ENCODE results near the gene TTN.
"Not testable (repeated sequence)": the region's sequence is repeated elsewhere in the genome, so short reads cannot be mapped to it uniquely, and the experiment has no call there.

Gene TTN

GRCh38 chr2:178528647-178529046 is 278.6 kb downstream of the TTN start:
- H3K4me3 ChIP-seq (ENCODE audit: low read length, poor library complexity, severe bottlenecking), result no peak overlapping the region
- no peak for TF ChIP-seq CTCF (conservative IDR thresholded peaks at IDR 0.05; ENCODE audit: low read length)
- TF ChIP-seq EZH2phosphoT487 (IDR thresholded peaks at IDR 0.05; ENCODE audit: borderline replicate concordance), result no peak
- H4K20me1 ChIP-seq (ENCODE audit: insufficient read depth, low read length, poor library complexity, severe bottlenecking), result no peaks in the 10 kb centered on the region
- no peak overlapping the region for H3K9ac ChIP-seq (ENCODE audit: low read depth, low read length, poor library complexity, severe bottlenecking)
- no peak overlapping the region for H2AFZ ChIP-seq (ENCODE audit: low read length)
- no peaks in the 10 kb centered on the region for H3K79me2 ChIP-seq (ENCODE audit: insufficient read depth, low read length)
- no peaks in the 10 kb centered on the region for H3F3A ChIP-seq (ENCODE audit: low read depth)
- no peak overlapping the region for H3K4me2 ChIP-seq (ENCODE audit: low read depth, low read length, poor library complexity, severe bottlenecking)
- no peaks in the 10 kb centered on the region for H3K9me2 ChIP-seq (replicated peaks; ENCODE audit: low read depth, low read length)
- H3K4me1 ChIP-seq (ENCODE audit: insufficient read depth, low read length, poor library complexity, severe bottlenecking), result no peaks in the 10 kb centered on the region
- H3K27me3 ChIP-seq (ENCODE audit: insufficient read depth, low read length, poor library complexity, severe bottlenecking), result no peaks in the 10 kb centered on the region
- no peaks in the 10 kb centered on the region for H3K36me3 ChIP-seq (ENCODE audit: insufficient read depth, low read length)
- H3K9me3 ChIP-seq (ENCODE audit: insufficient read depth, low read depth, low read length), result no peaks in the 10 kb centered on the region

GRCh38 chr2:178527592-178527991 is 279.6 kb downstream of the TTN start:
- no peak for TF ChIP-seq EZH2phosphoT487 (IDR thresholded peaks at IDR 0.05; ENCODE audit: borderline replicate concordance)
- Histone ChIP-seq H3K4me2 (ENCODE audit: low read depth, low read length, poor library complexity, severe bottlenecking) (no peak overlapping the region), H2AFZ (ENCODE audit: low read length) (no peak overlapping the region), H3K4me1 (ENCODE audit: insufficient read depth, low read length, poor library complexity, severe bottlenecking) (no peaks in the 10 kb centered on the region), H3F3A (ENCODE audit: low read depth) (no peaks in the 10 kb centered on the region), H3K9me2 (replicated peaks; ENCODE audit: low read depth, low read length) (no peaks in the 10 kb centered on the region), H3K36me3 (ENCODE audit: insufficient read depth, low read length) (peaks cover 1% of the 10 kb centered on the region; the same call in 1 of the 2 replicates), H3K9ac (ENCODE audit: low read depth, low read length, poor library complexity, severe bottlenecking) (no peak overlapping the region), H3K27me3 (ENCODE audit: insufficient read depth, low read length, poor library complexity, severe bottlenecking) (no peaks in the 10 kb centered on the region), H3K79me2 (ENCODE audit: insufficient read depth, low read length) (no peaks in the 10 kb centered on the region), H4K20me1 (ENCODE audit: insufficient read depth, low read length, poor library complexity, severe bottlenecking) (no peaks in the 10 kb centered on the region), H3K4me3 (ENCODE audit: low read length, poor library complexity, severe bottlenecking) (no peak overlapping the region), H3K9me3 (ENCODE audit: insufficient read depth, low read depth, low read length) (no peaks in the 10 kb centered on the region)

- Histone ChIP-seq H3K9me3 (ENCODE audit: insufficient read depth, low read depth, low read length) (no peaks in the 10 kb centered on the region), H3K4me2 (ENCODE audit: low read depth, low read length, poor library complexity, severe bottlenecking) (no peak overlapping the region), H2AFZ (ENCODE audit: low read length) (no peak overlapping the region), H3F3A (ENCODE audit: low read depth) (no peaks in the 10 kb centered on the region), H3K4me3 (ENCODE audit: low read length, poor library complexity, severe bottlenecking) (no peak overlapping the region), H3K4me1 (ENCODE audit: insufficient read depth, low read length, poor library complexity, severe bottlenecking) (no peaks in the 10 kb centered on the region), H3K9me2 (replicated peaks; ENCODE audit: low read depth, low read length) (no peaks in the 10 kb centered on the region), H3K79me2 (ENCODE audit: insufficient read depth, low read length) (no peaks in the 10 kb centered on the region), H3K36me3 (ENCODE audit: insufficient read depth, low read length) (peaks cover 3% of the 10 kb centered on the region; the same call in 1 of the 2 replicates), H4K20me1 (ENCODE audit: insufficient read depth, low read length, poor library complexity, severe bottlenecking) (no peaks in the 10 kb centered on the region), H3K27me3 (ENCODE audit: insufficient read depth, low read length, poor library complexity, severe bottlenecking) (no peaks in the 10 kb centered on the region), H3K9ac (ENCODE audit: low read depth, low read length, poor library complexity, severe bottlenecking) (no peak overlapping the region)
- TF ChIP-seq CTCF (conservative IDR thresholded peaks at IDR 0.05; ENCODE audit: low read length), result no peak
- TF ChIP-seq EZH2phosphoT487 (IDR thresholded peaks at IDR 0.05; ENCODE audit: borderline replicate concordance), result no peak
These were observed 281.0 kb downstream of the TTN start for GRCh38 chr2:178526256-178526655.

- not testable (repeated sequence) for H2AFZ ChIP-seq (ENCODE audit: low read length); H3K36me3 ChIP-seq (ENCODE audit: insufficient read depth, low read length); H4K20me1 ChIP-seq (ENCODE audit: insufficient read depth, low read length, poor library complexity, severe bottlenecking); H3K4me3 ChIP-seq (ENCODE audit: low read length, poor library complexity, severe bottlenecking); H3K27me3 ChIP-seq (ENCODE audit: insufficient read depth, low read length, poor library complexity, severe bottlenecking); H3K79me2 ChIP-seq (ENCODE audit: insufficient read depth, low read length); H3K9me2 ChIP-seq (replicated peaks; ENCODE audit: low read depth, low read length); H3F3A ChIP-seq (ENCODE audit: low read depth); H3K9ac ChIP-seq (ENCODE audit: low read depth, low read length, poor library complexity, severe bottlenecking); H3K9me3 ChIP-seq (ENCODE audit: insufficient read depth, low read depth, low read length); H3K4me1 ChIP-seq (ENCODE audit: insufficient read depth, low read length, poor library complexity, severe bottlenecking); H3K4me2 ChIP-seq (ENCODE audit: low read depth, low read length, poor library complexity, severe bottlenecking)
These were observed 281.8 kb downstream of the TTN start for GRCh38 chr2:178525460-178525859.

- not testable (repeated sequence) for H3K27me3 ChIP-seq (ENCODE audit: insufficient read depth, low read length, poor library complexity, severe bottlenecking); H3K4me3 ChIP-seq (ENCODE audit: low read length, poor library complexity, severe bottlenecking); H3K9me3 ChIP-seq (ENCODE audit: insufficient read depth, low read depth, low read length); H3K9me2 ChIP-seq (replicated peaks; ENCODE audit: low read depth, low read length); H3K36me3 ChIP-seq (ENCODE audit: insufficient read depth, low read length); H2AFZ ChIP-seq (ENCODE audit: low read length); H3K9ac ChIP-seq (ENCODE audit: low read depth, low read length, poor library complexity, severe bottlenecking); H3K4me1 ChIP-seq (ENCODE audit: insufficient read depth, low read length, poor library complexity, severe bottlenecking); H3K4me2 ChIP-seq (ENCODE audit: low read depth, low read length, poor library complexity, severe bottlenecking); H3F3A ChIP-seq (ENCODE audit: low read depth); H3K79me2 ChIP-seq (ENCODE audit: insufficient read depth, low read length); H4K20me1 ChIP-seq (ENCODE audit: insufficient read depth, low read length, poor library complexity, severe bottlenecking)
These were observed 282.2 kb downstream of the TTN start for GRCh38 chr2:178525010-178525409.
